ENCODE data around the gene LZTR1. TPM values are rescaled to one million over a fixed set of nuclear protein-coding genes. Genes with fewer than 3 reads are reported as not detected.
"Not testable (repeated sequence)": the region's sequence is repeated elsewhere in the genome, so short reads cannot be mapped to it uniquely, and the experiment has no call there.

Gene LZTR1
- total RNA-seq, 2 experiments from 2014 or later = 48.4 to 51.3 TPM

GRCh38 chr22:20937031-20937793 lies 44.9 kb upstream of the LZTR1 start:
- peaks cover 64% of the 10 kb centered on the region for H3K4me1 ChIP-seq (ENCODE audit: insufficient read depth, low read length)
- POLR2A ChIA-PET = interaction anchor here (0.8 to 1.3 kb wide), 3 partner anchors 16 to 45 kb away, joined by 3 to 4 read pairs (median 3); partner anchors contain the start of genes CRKL and LZTR1
- H3K4me3 Mint-ChIP-seq = peak overlapping the region; percentile 40
- H3K4me3 ChIP-seq (ENCODE audit: low read length) = no peak overlapping the region
- H3K27me3 Mint-ChIP-seq = no peaks in the 10 kb centered on the region
- H3K9me3 Mint-ChIP-seq = no peaks in the 10 kb centered on the region
- intact Hi-C loops (cut with DNase I, micrococcal nuclease) = no loop called here
- no peak overlapping the region for H3K27ac ChIP-seq (ENCODE audit: low read depth in 1 of 2, low read length in 2 of 2)
- H3K36me3 ChIP-seq (ENCODE audit: insufficient read depth, low read length) = peaks cover 44% of the 10 kb centered on the region
- no peaks in the 10 kb centered on the region for H3K27me3 ChIP-seq (ENCODE audit: control insufficient read depth in 1 of 2, insufficient read depth in 2 of 2, low read length in 2 of 2)
- H3K4me1 Mint-ChIP-seq (ENCODE audit: low read depth) = peaks cover 82% of the 10 kb centered on the region
- DNase-seq = no peak
- CTCF ChIA-PET = interaction anchor here (0.8 to 1.8 kb wide), 3 partner anchors 9 to 20 kb away, joined by 4 to 8 read pairs (median 5); partner anchors contain the start of gene CRKL
- H3K27ac Mint-ChIP-seq = peak overlapping the region; percentile 18
- H3K36me3 Mint-ChIP-seq (ENCODE audit: low read depth) = peaks cover 86% of the 10 kb centered on the region
- no peaks in the 10 kb centered on the region for H3K9me3 ChIP-seq (ENCODE audit: control insufficient read depth in 1 of 2, insufficient read depth in 1 of 2, low read length in 2 of 2)
- TF ChIP-seq, protein P1, sequence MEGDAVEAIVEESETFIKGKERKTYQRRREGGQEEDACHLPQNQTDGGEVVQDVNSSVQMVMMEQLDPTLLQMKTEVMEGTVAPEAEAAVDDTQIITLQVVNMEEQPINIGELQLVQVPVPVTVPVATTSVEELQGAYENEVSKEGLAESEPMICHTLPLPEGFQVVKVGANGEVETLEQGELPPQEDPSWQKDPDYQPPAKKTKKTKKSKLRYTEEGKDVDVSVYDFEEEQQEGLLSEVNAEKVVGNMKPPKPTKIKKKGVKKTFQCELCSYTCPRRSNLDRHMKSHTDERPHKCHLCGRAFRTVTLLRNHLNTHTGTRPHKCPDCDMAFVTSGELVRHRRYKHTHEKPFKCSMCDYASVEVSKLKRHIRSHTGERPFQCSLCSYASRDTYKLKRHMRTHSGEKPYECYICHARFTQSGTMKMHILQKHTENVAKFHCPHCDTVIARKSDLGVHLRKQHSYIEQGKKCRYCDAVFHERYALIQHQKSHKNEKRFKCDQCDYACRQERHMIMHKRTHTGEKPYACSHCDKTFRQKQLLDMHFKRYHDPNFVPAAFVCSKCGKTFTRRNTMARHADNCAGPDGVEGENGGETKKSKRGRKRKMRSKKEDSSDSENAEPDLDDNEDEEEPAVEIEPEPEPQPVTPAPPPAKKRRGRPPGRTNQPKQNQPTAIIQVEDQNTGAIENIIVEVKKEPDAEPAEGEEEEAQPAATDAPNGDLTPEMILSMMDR (IDR thresholded peaks at IDR 0.05) = no peak
- no peak for ATAC-seq (ENCODE audit: poor library complexity)

GRCh38 chr22:20937794-20938671 lies 44.1 kb upstream of the LZTR1 start:
- Mint-ChIP-seq H3K4me3 (no peak overlapping the region), H3K36me3 (ENCODE audit: low read depth) (peaks cover 86% of the 10 kb centered on the region), H3K4me1 (ENCODE audit: low read depth) (peaks cover 84% of the 10 kb centered on the region), H3K9me3 (no peaks in the 10 kb centered on the region), H3K27ac (no peak overlapping the region), H3K27me3 (no peaks in the 10 kb centered on the region)
- intact Hi-C loops (cut with DNase I, micrococcal nuclease) = no loop called here
- TF ChIP-seq, protein P1 (IDR thresholded peaks at IDR 0.05) = no peak
- POLR2A ChIA-PET = interaction anchor here (0.8 to 1.3 kb wide), 3 partner anchors 17 to 44 kb away, joined by 3 to 4 read pairs (median 3); partner anchors contain the start of genes CRKL and LZTR1
- no peak for DNase-seq
- Histone ChIP-seq H3K27me3 (ENCODE audit: control insufficient read depth in 1 of 2, insufficient read depth in 2 of 2, low read length in 2 of 2) (no peaks in the 10 kb centered on the region), H3K4me1 (ENCODE audit: insufficient read depth, low read length) (peaks cover 62% of the 10 kb centered on the region), H3K4me3 (ENCODE audit: low read length) (no peak overlapping the region), H3K9me3 (ENCODE audit: control insufficient read depth in 1 of 2, insufficient read depth in 1 of 2, low read length in 2 of 2) (no peaks in the 10 kb centered on the region), H3K27ac (ENCODE audit: low read depth in 1 of 2, low read length in 2 of 2) (no peak overlapping the region), H3K36me3 (ENCODE audit: insufficient read depth, low read length) (peaks cover 46% of the 10 kb centered on the region)
- CTCF ChIA-PET = interaction anchor here (0.8 to 1.8 kb wide), 3 partner anchors 10 to 21 kb away, joined by 4 to 8 read pairs (median 5); partner anchors contain the start of gene CRKL
- ATAC-seq (ENCODE audit: poor library complexity) = no peak

DNA sequence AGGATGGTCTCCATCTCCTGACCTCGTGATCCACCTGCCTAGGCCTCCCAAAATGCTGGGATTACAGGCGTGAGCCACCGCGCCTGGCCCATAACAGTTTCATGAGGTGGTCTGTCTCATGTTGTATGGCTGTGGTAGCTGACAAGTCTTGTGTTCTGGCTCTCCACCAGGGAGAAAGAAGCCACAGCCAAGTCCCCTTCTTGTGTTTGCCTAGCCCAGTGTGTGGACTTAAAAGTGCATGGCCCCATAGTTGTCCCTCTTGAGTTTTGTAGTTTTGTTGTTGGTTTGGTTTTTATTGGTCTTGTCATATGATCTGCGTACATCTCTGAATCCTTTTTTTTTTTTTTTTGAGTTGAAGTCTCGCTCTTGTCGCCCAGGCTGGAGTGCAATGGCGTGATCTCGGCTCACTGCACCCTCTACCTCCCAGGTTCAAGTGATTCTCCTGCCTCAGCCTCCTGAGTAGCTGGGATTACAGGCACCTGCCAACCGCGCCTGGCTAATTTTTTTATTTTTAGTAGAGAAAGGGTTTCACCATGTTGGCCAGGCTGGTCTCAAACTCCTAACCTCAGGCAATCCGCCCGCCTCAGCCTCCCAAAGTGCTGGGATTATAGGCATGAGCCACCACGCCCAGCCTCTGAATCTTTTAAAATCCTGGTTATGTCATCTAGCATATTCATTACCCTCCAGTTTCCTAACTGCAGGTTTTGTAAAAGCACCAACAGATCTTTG lies 42.5 kb upstream of the LZTR1 start:
- not testable (repeated sequence) for H3K27ac Mint-ChIP-seq
- H3K36me3 Mint-ChIP-seq (ENCODE audit: low read depth) = peaks cover 84% of the 10 kb centered on the region
- CTCF ChIA-PET = interaction anchor here (1.7 kb wide), 1 partner anchor 23 kb away, joined by 5 read pairs; no protein-coding TSS in a partner anchor

More for the DNA sequence above, 42.5 kb upstream of the LZTR1 start:
- H3K36me3 ChIP-seq (ENCODE audit: insufficient read depth, low read length) = peaks cover 39% of the 10 kb centered on the region
- DNase-seq; H3K27me3 ChIP-seq (ENCODE audit: control insufficient read depth in 1 of 2, insufficient read depth in 2 of 2, low read length in 2 of 2); H3K9me3 ChIP-seq (ENCODE audit: control insufficient read depth in 1 of 2, insufficient read depth in 1 of 2, low read length in 2 of 2); H3K27me3 Mint-ChIP-seq; H3K4me3 Mint-ChIP-seq; intact Hi-C loops (cut with DNase I, micrococcal nuclease); ATAC-seq (ENCODE audit: poor library complexity); H3K4me3 ChIP-seq (ENCODE audit: low read length); H3K9me3 Mint-ChIP-seq; POLR2A ChIA-PET; H3K27ac ChIP-seq (ENCODE audit: low read depth in 1 of 2, low read length in 2 of 2): not testable (repeated sequence)
- peaks cover 82% of the 10 kb centered on the region for H3K4me1 Mint-ChIP-seq (ENCODE audit: low read depth)
- H3K4me1 ChIP-seq (ENCODE audit: insufficient read depth, low read length) = peaks cover 65% of the 10 kb centered on the region

Measured in CD4-positive, alpha-beta T cell (primary cell).